Daoy (cell line): ENCODE results near the gene TOP3B. TPM values are rescaled to one million over a fixed set of nuclear protein-coding genes. Genes with fewer than 3 reads are reported as not detected.
A peak's percentile ranks its signal among the peaks of the same experiment; 100 is the strongest.

ENCODE experiments used
- DNase-seq: peaks from one replicate; pipeline ENCODE4 v3.0.0-alpha.2; 2015; ENCODE audit warnings: low read depth
- total RNA-seq: library from RNA; depleted of rRNA; stranded (reverse); fragments of >200 nt; shearing (Covaris generic); gene quantifications from 2 replicates; pipeline ENCODE4 v1.2.3, GENCODE V29; 2014

TOP3B gene
- total RNA-seq, 1 experiment from 2014 or later = 20.6 TPM

- DNase-seq = no peak
Observed at GRCh38 chr22:21963286-21963685, 19.3 kb downstream of the TOP3B start.

- no peak for DNase-seq
Observed at GRCh38 chr22:21962655-21962949, 20.0 kb downstream of the TOP3B start.

GRCh38 chr22:21961886-21962654 lies 20.5 kb downstream of the TOP3B start:
- peak; percentile 37 for DNase-seq

DNA sequence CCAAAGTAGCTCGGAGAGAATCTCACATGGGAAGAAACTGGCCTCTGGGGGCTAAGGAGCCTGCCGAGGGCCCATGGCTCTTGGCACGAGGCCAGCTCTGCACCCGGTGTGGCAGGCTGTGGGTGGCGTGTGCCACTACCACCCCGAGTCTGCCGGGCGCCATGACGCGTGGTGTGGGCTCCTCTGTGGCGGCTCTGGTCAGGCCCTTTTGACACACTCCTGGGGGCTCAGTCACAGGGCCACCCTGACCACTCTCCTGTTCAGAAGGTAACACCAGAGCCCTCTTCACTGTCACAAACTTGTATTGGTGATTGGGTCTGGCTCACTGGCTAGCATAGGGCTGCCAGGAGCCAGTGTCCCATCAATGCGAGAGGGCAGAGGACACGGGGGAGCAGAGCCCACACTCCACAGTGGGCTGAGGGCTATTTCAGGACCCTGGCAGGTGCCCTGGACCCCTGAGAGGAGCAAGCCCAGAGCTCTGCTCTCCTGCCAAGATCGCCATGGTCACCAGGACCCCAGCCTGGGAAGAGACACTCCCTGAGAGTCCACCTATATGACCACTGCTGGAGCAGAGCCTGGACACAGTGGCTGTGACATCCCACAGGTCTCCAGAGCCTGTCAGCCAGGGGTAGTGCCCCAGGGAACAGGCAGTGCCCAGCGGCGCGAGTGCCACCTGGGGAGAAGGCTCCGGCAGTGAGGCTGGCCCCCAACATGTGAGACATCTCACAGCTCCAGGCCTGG lies 21.3 kb downstream of the TOP3B start:
- no peak for DNase-seq

GRCh38 chr22:21960200-21961126 lies 22.1 kb downstream of the TOP3B start:
- no peak for DNase-seq

GRCh38 chr22:21959274-21960074 lies 23.1 kb downstream of the TOP3B start:
- no peak for DNase-seq

- DNase-seq = no peak
Observed at GRCh38 chr22:21958360-21959273, 24.0 kb downstream of the TOP3B start.

DNA sequence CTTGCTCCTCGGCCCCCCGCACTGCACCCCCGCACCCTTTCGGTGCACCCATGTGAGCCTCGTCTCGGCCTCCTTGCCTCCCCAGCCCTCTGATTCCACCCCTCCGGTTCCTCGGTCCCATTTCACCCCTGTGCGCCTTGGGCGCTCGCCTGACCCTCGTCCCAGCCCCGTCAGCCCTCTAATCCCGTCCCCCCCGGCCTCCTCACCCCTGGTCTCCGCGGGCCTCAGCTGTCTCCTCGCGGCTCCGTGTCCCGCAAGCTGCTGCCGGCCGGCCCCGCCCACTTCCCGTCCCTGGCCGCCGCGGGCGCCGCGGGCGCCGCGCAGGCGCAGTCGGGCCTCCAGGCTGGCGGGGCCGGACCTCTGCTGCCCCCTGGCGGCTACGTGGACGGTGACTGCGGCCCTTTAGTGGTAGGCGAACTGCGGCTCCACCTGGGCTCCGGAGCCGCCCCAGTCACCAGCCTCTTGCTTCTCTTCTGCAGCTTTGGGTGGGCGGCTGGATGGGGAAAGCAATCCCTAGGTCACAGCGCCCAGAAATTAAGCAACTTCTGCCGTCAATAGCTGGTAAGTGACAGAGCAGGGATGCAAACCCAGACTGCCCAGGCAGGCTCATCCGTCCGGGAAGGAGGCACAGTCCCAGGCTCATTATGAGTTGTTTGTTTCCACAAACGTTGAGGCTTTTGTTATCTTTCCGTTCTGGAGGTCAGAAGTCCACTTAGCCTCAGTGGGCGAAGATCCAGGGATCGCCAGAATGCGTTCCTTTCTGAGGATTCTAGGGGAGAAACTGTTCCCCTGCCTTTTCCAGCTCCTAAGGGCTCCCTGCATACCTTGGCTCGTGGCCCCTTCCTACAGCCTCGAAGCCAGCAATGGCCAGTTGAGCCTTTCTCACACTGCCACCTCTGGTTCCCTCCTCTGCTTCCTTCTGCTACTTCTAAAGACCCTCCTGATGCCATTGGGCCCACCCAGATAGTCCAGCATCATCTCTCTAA lies 29.7 kb downstream of the TOP3B start, which contains the start of gene PPM1F:
TSS of gene PPM1F (minus strand) at position 263 of the 986 bp plus-strand sequence. CDS start 6,800 bp downstream, outside the sequence.
- DNase-seq = peak; percentile 89

DNA sequence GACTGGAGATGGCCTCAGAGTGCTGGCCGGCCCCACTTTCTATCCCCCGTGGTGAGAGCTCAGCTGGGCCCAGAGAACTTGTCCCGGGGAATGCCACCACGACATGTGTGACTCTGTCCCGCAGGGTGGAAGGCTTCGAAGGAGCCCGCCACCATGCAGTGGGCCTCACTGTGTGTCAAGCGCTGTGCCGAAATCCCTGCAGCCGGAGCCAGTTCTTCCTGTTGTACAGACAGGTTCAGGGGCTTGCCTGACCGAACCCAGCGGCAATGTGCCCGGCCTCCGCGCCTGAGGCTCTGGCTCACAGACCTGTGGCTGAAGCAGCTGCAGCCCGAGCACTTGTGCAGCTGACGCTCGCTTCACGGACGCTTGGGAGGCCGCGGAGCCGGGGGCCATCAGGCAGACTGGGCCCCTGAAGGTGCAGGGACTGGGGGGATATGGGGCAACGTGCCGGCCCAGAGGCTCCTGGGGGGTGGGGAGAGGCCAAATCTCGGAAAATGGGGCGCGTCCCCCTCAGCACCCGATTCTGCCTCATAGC lies 30.6 kb downstream of the TOP3B start:
- DNase-seq = peak; percentile 38

DNA sequence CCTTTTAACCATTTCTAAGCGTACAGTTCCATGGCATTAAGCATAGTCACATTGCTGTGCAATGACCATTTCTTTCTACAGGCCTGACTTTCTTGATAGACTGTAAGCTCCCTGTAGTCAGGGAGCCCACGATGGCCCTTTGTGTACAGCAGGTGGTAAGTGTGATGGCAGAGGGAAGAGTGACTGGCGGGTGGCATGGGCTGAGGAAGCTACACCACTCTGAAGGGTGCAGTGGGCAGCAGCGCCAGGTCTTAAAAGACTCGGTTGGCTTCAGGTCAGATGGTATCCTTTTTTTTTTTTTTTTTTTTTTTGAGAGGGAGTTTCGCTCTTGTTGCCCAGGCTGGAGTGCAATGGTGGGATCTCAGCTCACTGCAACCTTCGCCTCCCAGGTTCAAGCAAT lies 31.5 kb downstream of the TOP3B start:
- DNase-seq = no peak

- DNase-seq = no peak
Observed at GRCh38 chr22:21949948-21950347, 32.6 kb downstream of the TOP3B start.

DNA sequence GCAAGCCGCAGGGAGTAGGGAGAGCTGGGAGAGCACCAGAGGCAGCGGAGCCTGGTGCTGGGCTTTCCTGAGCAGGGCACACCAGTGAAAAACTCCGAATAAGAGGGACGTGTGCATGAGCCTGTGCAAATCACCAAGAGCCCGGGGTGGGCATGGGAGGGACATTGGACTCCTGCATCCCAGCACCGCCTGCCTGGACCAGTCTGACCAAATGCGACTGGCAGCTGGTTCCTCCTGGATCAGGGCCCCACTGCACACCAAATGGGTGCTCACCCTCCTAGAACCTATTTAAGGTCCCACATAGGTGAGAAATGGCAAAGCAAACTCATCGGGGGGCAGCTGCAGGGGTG lies 33.0 kb downstream of the TOP3B start:
- DNase-seq = no peak

- no peak for DNase-seq
Observed at GRCh38 chr22:21948824-21949568, 33.6 kb downstream of the TOP3B start.

DNA sequence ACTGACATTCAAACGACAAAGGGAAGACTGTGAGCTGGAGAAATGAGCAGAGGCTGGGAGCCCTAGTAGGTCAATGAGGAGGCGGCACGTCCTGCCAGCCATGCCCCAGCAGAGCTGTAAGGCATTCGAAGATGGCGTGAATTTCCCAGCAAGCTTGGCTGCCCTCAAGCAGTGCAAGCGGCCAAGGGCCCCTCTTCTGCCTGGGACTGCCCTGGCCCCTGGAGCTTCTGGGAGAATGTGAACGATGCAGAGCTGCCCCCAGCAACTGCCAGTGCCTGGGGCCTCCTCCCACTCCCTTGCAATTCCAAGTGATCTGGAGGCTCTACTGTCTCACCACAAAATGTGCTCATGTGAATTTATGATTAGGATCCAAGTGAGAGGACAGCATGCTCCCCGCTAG lies 34.2 kb downstream of the TOP3B start:
- DNase-seq = no peak

GRCh38 chr22:21947040-21948014 lies 35.3 kb downstream of the TOP3B start:
- DNase-seq = peak; percentile 43

DNA sequence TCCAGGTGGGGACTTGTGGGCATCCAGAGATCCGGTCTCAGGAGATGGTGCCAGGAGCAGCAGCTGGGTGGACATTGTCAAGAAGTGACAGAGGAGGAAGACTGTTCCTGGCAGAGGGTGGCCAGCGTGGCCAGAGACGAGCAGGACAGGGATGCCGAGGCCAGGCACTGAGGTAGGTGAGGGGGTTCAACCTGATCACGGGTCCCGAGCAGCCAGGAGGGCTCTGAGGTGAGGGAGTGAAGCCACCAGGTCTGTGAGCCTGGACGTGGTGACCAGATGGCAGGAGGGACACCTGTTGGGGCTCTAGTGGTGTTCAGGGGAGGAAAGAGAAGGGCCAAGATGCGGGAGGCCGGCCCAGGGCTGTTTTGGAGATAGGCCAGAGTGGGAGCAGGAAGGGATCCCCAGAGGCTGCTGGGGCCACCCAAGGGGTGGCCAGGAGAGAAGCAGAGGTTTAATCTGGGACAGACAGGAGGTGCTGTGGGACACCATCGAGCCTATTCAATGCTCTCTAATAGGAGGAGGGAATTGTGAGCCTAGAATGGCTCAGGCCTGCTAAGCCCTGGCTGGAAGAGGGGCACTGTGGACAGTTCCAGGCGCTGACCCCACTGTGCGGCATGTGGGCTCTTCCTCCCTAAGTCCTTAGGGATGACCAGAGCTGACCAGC lies 36.2 kb downstream of the TOP3B start:
- DNase-seq = no peak
